C4-2B (cell line): ENCODE results near the gene ADIPOQ.

ENCODE experiments used
- ZFX ChIP-seq: fragments of 450-650 bp; IDR thresholded peaks from 2 replicates; pipeline ENCODE4 v1.6.1; 2017
- TF ChIP-seq, protein P1 (sequence below): fragments of 450-650 bp; conservative IDR thresholded peaks from 2 replicates; pipeline ENCODE4 v1.5.1; 2017; ENCODE audit warnings: mild to moderate bottlenecking

DNA sequence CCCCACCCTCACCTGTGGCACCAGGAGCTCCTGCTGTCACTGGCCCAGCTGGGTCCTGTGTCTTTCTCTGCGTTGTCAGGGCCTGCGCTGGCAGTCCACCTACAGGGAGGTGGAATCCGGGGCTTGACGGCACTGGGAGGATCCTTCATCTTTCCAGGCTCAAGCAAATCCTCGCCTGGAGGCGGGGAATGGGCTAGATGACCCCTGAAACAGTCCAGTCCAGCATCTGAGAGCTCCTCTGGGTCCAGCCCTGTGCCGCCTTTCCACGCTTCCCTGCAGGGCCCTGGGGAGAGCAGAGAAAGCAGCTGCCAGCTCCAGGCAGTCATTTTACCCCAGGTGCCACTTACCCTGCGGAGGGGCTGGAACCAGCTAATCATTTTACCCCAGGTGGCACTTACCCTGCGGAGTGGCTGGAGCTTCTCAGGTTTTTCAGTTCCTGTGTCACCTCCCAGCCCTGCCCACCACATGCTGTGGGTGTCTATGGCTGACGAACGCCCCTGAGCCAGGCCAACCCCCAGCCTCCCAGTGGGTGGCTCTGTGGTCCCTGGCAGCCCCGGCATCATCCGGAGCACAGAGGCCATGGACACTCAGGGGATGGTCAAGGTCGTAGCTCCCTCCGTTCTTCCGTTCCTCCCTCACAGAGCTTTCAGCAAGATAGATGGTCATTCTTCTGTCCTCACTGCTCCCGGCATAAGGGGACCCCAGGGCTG is 17.9 kb upstream of the ADIPOQ start:
- TF ChIP-seq, protein P1, sequence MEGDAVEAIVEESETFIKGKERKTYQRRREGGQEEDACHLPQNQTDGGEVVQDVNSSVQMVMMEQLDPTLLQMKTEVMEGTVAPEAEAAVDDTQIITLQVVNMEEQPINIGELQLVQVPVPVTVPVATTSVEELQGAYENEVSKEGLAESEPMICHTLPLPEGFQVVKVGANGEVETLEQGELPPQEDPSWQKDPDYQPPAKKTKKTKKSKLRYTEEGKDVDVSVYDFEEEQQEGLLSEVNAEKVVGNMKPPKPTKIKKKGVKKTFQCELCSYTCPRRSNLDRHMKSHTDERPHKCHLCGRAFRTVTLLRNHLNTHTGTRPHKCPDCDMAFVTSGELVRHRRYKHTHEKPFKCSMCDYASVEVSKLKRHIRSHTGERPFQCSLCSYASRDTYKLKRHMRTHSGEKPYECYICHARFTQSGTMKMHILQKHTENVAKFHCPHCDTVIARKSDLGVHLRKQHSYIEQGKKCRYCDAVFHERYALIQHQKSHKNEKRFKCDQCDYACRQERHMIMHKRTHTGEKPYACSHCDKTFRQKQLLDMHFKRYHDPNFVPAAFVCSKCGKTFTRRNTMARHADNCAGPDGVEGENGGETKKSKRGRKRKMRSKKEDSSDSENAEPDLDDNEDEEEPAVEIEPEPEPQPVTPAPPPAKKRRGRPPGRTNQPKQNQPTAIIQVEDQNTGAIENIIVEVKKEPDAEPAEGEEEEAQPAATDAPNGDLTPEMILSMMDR = no peak
- no peak for TF ChIP-seq ZFX
